Fibroblast of villous mesenchyme (primary cell): ENCODE results near the gene DNAJC16. TPM values are rescaled to one million over a fixed set of nuclear protein-coding genes. Genes with fewer than 3 reads are reported as not detected.
A peak's percentile ranks its signal among the peaks of the same experiment; 100 is the strongest.
"Not testable (repeated sequence)": the region's sequence is repeated elsewhere in the genome, so short reads cannot be mapped to it uniquely, and the experiment has no call there.

Experiments used
- DNase-seq: peaks from one replicate; pipeline ENCODE4 v3.0.0-alpha.2; 2010; ENCODE audit warnings: low read depth
- H3K4me3 ChIP-seq: 2 replicates; pipeline ENCODE4 v1.5.1; 2011; ENCODE audit warnings: low read depth, mild to moderate bottlenecking, low read length
- total RNA-seq: library from RNA; depleted of rRNA; stranded (reverse); fragments of >200 nt; gene quantifications from 2 replicates; pipeline ENCODE4 v1.2.3, GENCODE V29; 2012
- TF ChIP-seq, protein P1 (sequence below): IDR thresholded peaks from 2 replicates; pipeline ENCODE4 v1.5.1; 2012; ENCODE audit warnings: low read depth, mild to moderate bottlenecking, low read length; ENCODE audit not compliant: insufficient read depth

The DNAJC16 gene
- total RNA-seq = 14.2 and 27.2 TPM in 2 replicates

- peak within 1 kb of the TSS; percentile 90 for H3K4me3 ChIP-seq
- DNase-seq = peak; percentile 100
- TF ChIP-seq, protein P1, sequence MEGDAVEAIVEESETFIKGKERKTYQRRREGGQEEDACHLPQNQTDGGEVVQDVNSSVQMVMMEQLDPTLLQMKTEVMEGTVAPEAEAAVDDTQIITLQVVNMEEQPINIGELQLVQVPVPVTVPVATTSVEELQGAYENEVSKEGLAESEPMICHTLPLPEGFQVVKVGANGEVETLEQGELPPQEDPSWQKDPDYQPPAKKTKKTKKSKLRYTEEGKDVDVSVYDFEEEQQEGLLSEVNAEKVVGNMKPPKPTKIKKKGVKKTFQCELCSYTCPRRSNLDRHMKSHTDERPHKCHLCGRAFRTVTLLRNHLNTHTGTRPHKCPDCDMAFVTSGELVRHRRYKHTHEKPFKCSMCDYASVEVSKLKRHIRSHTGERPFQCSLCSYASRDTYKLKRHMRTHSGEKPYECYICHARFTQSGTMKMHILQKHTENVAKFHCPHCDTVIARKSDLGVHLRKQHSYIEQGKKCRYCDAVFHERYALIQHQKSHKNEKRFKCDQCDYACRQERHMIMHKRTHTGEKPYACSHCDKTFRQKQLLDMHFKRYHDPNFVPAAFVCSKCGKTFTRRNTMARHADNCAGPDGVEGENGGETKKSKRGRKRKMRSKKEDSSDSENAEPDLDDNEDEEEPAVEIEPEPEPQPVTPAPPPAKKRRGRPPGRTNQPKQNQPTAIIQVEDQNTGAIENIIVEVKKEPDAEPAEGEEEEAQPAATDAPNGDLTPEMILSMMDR = peak; percentile 23
Observed at GRCh38 chr1:15526490-15527339, at the start of gene DNAJC16. Gene DNAJC16 (plus strand): TSS chr1:15526848. CDS start chr1:15529106, 2,258 bp downstream.

DNA sequence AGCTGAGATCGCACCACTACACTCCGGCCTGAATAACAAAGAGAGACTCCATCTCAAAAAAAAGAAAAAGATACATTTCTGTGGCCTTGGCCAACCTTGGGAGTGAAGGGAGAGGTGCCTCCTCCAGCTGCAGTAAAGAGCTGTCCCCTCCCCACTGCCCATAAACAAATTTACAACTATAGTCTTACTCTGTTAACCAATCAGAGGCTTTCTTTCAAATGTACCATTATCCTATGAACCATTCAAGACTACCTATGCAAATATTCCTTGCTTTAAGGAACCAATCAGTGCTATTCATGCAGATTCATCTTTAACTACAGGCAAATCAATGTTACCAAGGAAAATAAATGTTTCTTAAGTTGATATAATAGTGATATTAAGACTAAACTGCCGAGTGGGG, 49.7 kb upstream of the DNAJC16 start:
- DNase-seq = no peak
- TF ChIP-seq, protein P1 = no peak
- no peak overlapping the region for H3K4me3 ChIP-seq

DNA sequence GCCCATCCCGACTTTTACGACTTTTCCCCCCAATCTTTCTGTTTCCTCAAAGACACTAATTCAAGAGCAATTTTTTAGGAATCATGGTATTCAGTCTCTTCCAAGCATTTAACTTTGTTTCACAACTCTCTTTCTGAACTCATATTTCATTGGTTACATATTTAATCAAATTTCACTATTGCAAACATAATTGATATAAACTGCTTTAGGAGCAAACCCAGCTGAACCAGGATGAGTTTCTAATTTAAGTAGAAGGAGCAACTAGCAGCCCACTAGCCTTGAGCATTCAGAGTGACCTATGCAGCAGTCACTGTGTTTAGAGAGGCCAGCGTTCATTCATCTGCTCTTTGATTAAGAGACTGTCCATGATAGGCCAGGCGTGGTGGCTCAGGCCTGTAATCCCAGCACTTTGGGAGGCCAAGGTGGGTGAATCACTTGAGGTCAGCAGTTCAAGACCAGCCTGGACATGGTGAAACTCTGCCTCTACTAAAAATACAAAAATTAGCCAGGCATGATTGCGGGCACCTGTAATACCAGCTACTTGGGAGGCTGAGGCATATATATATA, 48.9 kb upstream of the DNAJC16 start:
- DNase-seq = no peak
- no peak overlapping the region for H3K4me3 ChIP-seq
- TF ChIP-seq, protein P1 = no peak

DNA sequence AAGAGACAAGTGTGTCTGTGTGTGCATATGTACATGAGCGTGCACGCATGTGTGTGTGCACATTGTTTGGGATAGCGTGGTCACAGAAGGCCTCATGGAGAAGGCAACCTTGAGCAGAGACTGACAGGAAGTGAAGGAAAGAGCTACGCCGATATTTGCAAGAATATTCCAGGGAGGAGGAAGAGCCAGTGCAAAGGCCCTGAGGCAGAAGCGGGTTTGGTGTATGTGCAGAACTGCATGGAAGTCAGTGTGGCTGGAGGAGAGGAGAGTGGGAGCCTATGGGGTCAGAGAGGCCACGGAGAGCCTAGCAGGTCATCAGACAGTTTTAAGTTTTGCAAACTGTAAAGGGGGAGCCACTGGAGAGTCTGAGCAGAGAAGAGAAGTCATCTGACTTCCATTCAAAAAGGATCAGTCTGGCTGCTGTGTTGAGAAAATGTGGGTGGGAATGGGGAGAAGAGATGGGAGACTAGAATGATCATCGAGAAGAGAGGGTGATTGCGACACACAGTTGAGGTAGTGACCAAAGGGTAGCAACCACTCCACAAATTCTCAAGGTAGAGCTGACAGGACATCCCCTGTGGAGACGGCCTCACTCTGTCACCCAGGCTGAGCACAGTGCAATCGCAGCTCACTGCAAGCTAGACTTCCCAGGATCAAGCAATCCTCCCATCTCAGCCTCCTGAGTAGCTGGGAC, 46.8 kb upstream of the DNAJC16 start:
- TF ChIP-seq, protein P1 = no peak
- no peak for DNase-seq
- no peak overlapping the region for H3K4me3 ChIP-seq

GRCh38 chr1:15482455-15482854, 44.2 kb upstream of the DNAJC16 start:
- not testable (repeated sequence) for DNase-seq, H3K4me3 ChIP-seq

DNA sequence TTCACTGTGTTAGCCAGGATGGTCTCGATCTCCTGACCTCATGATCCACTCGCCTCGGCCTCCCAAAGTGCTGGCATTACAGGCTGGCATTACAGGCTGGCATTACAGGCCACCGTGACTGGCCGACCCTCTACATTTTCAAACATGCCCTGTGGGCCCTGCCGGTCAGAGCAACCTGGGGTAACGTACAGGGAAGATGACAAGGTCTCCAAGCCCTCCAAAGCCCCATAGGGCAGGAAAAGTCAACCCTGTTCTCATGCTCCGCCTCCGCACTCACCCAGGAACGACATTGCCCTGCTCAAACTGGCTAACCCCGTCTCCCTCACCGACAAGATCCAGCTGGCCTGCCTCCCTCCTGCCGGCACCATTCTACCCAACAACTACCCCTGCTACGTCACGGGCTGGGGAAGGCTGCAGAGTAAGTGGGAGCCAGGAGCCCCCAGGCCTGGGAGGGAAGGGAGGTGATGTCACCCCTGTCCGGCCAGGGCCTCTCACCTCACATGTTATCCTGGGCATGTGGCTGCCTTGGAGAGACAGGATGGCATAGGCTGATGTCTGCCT, 43.6 kb upstream of the DNAJC16 start:
- not testable (repeated sequence) for H3K4me3 ChIP-seq, DNase-seq

- no peak for DNase-seq
- TF ChIP-seq, protein P1 = no peak
- H3K4me3 ChIP-seq = no peak overlapping the region
Observed at GRCh38 chr1:15483971-15484370, 42.7 kb upstream of the DNAJC16 start.

DNA sequence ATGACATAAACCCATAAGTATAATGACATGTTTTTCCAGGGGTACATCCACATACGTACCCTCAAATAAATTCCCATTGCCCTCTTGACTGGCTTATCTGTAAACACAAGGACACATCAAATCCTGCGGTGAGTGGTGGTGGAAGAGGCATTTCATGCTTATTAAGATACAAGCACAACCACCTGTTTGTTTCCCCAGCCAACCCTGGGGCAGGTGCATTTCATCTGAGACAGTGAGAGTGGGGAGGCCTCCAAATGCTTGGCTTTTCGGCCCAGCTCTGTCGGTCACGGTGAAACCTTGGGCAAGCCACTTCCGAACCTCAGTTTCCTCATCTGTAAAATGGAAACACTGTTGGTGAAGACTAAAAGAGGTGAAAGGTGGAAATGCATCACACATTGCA, 42.2 kb upstream of the DNAJC16 start:
- not testable (repeated sequence) for DNase-seq, H3K4me3 ChIP-seq
